Neural cell (in vitro differentiated cells): ENCODE measurements around the gene OSBP2. TPM values are rescaled to one million over a fixed set of nuclear protein-coding genes. Genes with fewer than 3 reads are reported as not detected.

Source experiments
- H2AFZ ChIP-seq: fragments of 200-600, 300-800 bp; sonication (generic), shearing (Covaris generic); 2 replicates; pipeline ENCODE4 v1.6.0; 2014; ENCODE audit warnings: low read depth, mild to moderate bottlenecking, antibody characterized with exemption, low read length, moderate library complexity
- H3F3A ChIP-seq: fragments of 200-600 bp; shearing (Covaris generic); 2 replicates; pipeline ENCODE4 v1.6.1; 2016; ENCODE audit warnings: mild to moderate bottlenecking, moderate library complexity, mixed read lengths, antibody characterized with exemption, low read length; ENCODE audit not compliant: insufficient read depth, poor library complexity, severe bottlenecking
- H3K27ac ChIP-seq: fragments of 200-600, 300-800 bp; sonication (generic), shearing (Covaris generic); 2 replicates; pipeline ENCODE4 v1.5.1; 2014; ENCODE audit warnings: mild to moderate bottlenecking, low read length, moderate library complexity
- H3K27me3 ChIP-seq: fragments of 300-800, 200-600 bp; sonication (generic), shearing (Covaris generic); 2 replicates; pipeline ENCODE4 v1.6.0; 2014; ENCODE audit warnings: mild to moderate bottlenecking, low read depth, low read length, moderate library complexity; ENCODE audit not compliant: insufficient read depth
- H3K36me3 ChIP-seq: fragments of 300-800, 200-600 bp; sonication (generic), shearing (Covaris generic); 2 replicates; pipeline ENCODE4 v1.5.1; 2014; ENCODE audit warnings: mild to moderate bottlenecking, antibody characterized with exemption, low read length, moderate library complexity; ENCODE audit not compliant: insufficient read depth
- H3K4me2 ChIP-seq: fragments of 300-800, 200-600 bp; sonication (generic), shearing (Covaris generic); 2 replicates; pipeline ENCODE4 v1.6.0; 2014; ENCODE audit warnings: mild to moderate bottlenecking, low read length
- H3K4me3 ChIP-seq: fragments of 300-800, 200-600 bp; sonication (generic), shearing (Covaris generic); 2 replicates; pipeline ENCODE4 v1.5.1; 2014; ENCODE audit warnings: mild to moderate bottlenecking, low read length, moderate library complexity
- H3K79me2 ChIP-seq: fragments of 200-600 bp; shearing (Covaris generic); replicated peaks from 2 replicates; pipeline ENCODE4 v1.6.0; 2014; ENCODE audit warnings: mild to moderate bottlenecking, low read length, moderate library complexity; ENCODE audit not compliant: insufficient read depth
- H3K9ac ChIP-seq: fragments of 300-800, 200-600 bp; sonication (generic), shearing (Covaris generic); 2 replicates; pipeline ENCODE4 v1.6.1; 2016; ENCODE audit warnings: mild to moderate bottlenecking, low read length, mixed read lengths
- H3K9me2 ChIP-seq: fragments of 200-600 bp; shearing (Covaris generic); 2 replicates; pipeline ENCODE4 v1.6.1; 2016; ENCODE audit warnings: mild to moderate bottlenecking, low read length, mixed read lengths; ENCODE audit not compliant: insufficient read depth
- H3K9me3 ChIP-seq: fragments of 200-600, 300-800 bp; sonication (generic), shearing (Covaris generic); 2 replicates; pipeline ENCODE4 v1.6.1; 2016; ENCODE audit warnings: mild to moderate bottlenecking, mixed run types, low read length, moderate library complexity, mixed read lengths
- H4K20me1 ChIP-seq: fragments of 200-600 bp; shearing (Covaris generic); 2 replicates; pipeline ENCODE4 v1.6.1; 2016; ENCODE audit warnings: mild to moderate bottlenecking, mixed run types; ENCODE audit not compliant: insufficient read depth
- EP300 ChIP-seq: fragments of 450-650 bp; conservative IDR thresholded peaks from 2 replicates; pipeline ENCODE4 v1.6.1; 2014; ENCODE audit warnings: antibody characterized with exemption, mild to moderate bottlenecking, moderate library complexity; ENCODE audit not compliant: poor library complexity, severe bottlenecking
- EZH2 ChIP-seq: fragments of 200-600, 300-800 bp; shearing (Covaris generic), sonication (generic); IDR thresholded peaks from 2 replicates; pipeline ENCODE4 v1.6.1; 2014; ENCODE audit warnings: antibody characterized with exemption, low read length, borderline replicate concordance, mild to moderate bottlenecking; ENCODE audit not compliant: insufficient read depth, poor library complexity, severe bottlenecking
- MXI1 ChIP-seq: fragments of 450-650 bp; conservative IDR thresholded peaks from 2 replicates; pipeline ENCODE4 v1.6.1; 2014; ENCODE audit warnings: antibody characterized with exemption, mild to moderate bottlenecking; ENCODE audit not compliant: poor library complexity, severe bottlenecking
- POLR2AphosphoS5 ChIP-seq: IDR thresholded peaks from 2 replicates; pipeline ENCODE4 v1.6.1; 2012
- RAD21 ChIP-seq: fragments of 450-650 bp; conservative IDR thresholded peaks from 2 replicates; pipeline ENCODE4 v1.6.1; 2014; ENCODE audit warnings: antibody characterized with exemption, mild to moderate bottlenecking, moderate library complexity
- REST ChIP-seq: IDR thresholded peaks from 2 replicates; pipeline ENCODE4 v1.6.1; 2012; ENCODE audit warnings: borderline replicate concordance
- SMC3 ChIP-seq: fragments of 450-650 bp; conservative IDR thresholded peaks from 2 replicates; pipeline ENCODE4 v1.6.1; 2014; ENCODE audit warnings: antibody characterized with exemption, mild to moderate bottlenecking, moderate library complexity; ENCODE audit not compliant: poor library complexity
- TAF1 ChIP-seq: IDR thresholded peaks from 2 replicates; pipeline ENCODE4 v1.6.1; 2012; ENCODE audit warnings: low read depth
- polyA plus RNA-seq: library from polyadenylated mRNA; depleted of rRNA; stranded (reverse); fragments of >200 nt; gene quantifications from 2 replicates; pipeline ENCODE4 v1.2.3, GENCODE V29; 2014
- TF ChIP-seq, protein P1 (sequence below): fragments of 450-650 bp; IDR thresholded peaks from 2 replicates; pipeline ENCODE4 v1.5.1; 2014; ENCODE audit warnings: antibody characterized with exemption, mild to moderate bottlenecking, moderate library complexity; ENCODE audit not compliant: poor library complexity, severe bottlenecking

Gene OSBP2
- polyA plus RNA-seq, 1 donor from 2014 or later = 8.7 TPM

DNA sequence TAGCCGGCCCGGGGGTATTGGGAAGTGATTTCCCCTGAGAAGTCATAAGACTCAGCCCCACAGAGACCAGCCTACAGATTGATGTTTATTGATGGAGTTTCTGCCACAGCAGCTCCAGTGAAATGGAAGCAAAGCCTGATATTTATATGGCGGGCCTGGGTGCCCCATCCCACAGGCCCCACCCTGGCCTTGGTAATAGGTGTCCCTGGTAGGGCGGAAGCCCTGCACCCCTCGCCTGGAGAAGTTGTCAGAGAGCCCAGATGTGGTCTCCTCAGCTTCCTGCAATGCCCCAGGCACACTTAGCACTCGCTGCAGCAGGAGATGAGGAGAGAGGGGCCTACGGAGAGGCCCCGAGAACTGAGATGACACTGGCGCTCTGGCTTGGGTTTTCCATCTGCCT is 166.5 kb downstream of the OSBP2 start:
- TF ChIP-seq RAD21 (no peak), TAF1 (no peak), EZH2 (no peak), EP300 (no peak), SMC3 (no peak), REST (no peak), POLR2AphosphoS5 (no peak), MXI1 (no peak)
- TF ChIP-seq, protein P1, sequence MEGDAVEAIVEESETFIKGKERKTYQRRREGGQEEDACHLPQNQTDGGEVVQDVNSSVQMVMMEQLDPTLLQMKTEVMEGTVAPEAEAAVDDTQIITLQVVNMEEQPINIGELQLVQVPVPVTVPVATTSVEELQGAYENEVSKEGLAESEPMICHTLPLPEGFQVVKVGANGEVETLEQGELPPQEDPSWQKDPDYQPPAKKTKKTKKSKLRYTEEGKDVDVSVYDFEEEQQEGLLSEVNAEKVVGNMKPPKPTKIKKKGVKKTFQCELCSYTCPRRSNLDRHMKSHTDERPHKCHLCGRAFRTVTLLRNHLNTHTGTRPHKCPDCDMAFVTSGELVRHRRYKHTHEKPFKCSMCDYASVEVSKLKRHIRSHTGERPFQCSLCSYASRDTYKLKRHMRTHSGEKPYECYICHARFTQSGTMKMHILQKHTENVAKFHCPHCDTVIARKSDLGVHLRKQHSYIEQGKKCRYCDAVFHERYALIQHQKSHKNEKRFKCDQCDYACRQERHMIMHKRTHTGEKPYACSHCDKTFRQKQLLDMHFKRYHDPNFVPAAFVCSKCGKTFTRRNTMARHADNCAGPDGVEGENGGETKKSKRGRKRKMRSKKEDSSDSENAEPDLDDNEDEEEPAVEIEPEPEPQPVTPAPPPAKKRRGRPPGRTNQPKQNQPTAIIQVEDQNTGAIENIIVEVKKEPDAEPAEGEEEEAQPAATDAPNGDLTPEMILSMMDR = no peak
- no peaks in the 10 kb centered on the region for H3F3A ChIP-seq

GRCh38 chr22:30861688-30862552 is 167.2 kb downstream of the OSBP2 start:
- no peak overlapping the region for H3K4me3 ChIP-seq
- H3K9ac ChIP-seq = no peak overlapping the region
- no peak overlapping the region for H3K27ac ChIP-seq
- no peaks in the 10 kb centered on the region for H3K9me3 ChIP-seq
- no peaks in the 10 kb centered on the region for H4K20me1 ChIP-seq
- no peak for TF ChIP-seq REST
- TF ChIP-seq, protein P1 = no peak
- TF ChIP-seq EZH2 = no peak
- no peak for TF ChIP-seq POLR2AphosphoS5
- no peak for TF ChIP-seq EP300
- no peak for TF ChIP-seq RAD21
- no peak for TF ChIP-seq SMC3
- no peak overlapping the region for H3K4me2 ChIP-seq
- no peaks in the 10 kb centered on the region for H3K9me2 ChIP-seq
- H3K27me3 ChIP-seq = no peaks in the 10 kb centered on the region
- H3K79me2 ChIP-seq = no peaks in the 10 kb centered on the region
- H3K36me3 ChIP-seq = no peaks in the 10 kb centered on the region
- H2AFZ ChIP-seq = no peak overlapping the region
- H3F3A ChIP-seq = no peaks in the 10 kb centered on the region

More for the DNA sequence above, 166.5 kb downstream of the OSBP2 start:
- H4K20me1 ChIP-seq = no peaks in the 10 kb centered on the region
- no peaks in the 10 kb centered on the region for H3K9me3 ChIP-seq
- no peak overlapping the region for H3K27ac ChIP-seq
- H3K9ac ChIP-seq = no peak overlapping the region
- H3K4me2 ChIP-seq = no peak overlapping the region
- no peaks in the 10 kb centered on the region for H3K9me2 ChIP-seq
- no peak overlapping the region for H3K4me3 ChIP-seq
- no peaks in the 10 kb centered on the region for H3K36me3 ChIP-seq
- no peaks in the 10 kb centered on the region for H3K79me2 ChIP-seq
- H2AFZ ChIP-seq = no peak overlapping the region
- H3K27me3 ChIP-seq = no peaks in the 10 kb centered on the region
